B cell (primary cell): ENCODE measurements around the gene NDUFAB1. TPM values are rescaled to one million over a fixed set of nuclear protein-coding genes. Genes with fewer than 3 reads are reported as not detected.
"Not testable (repeated sequence)": the region's sequence is repeated elsewhere in the genome, so short reads cannot be mapped to it uniquely, and the experiment has no call there.

Experiments
- ATAC-seq: fragments of 200-7000 bp; cut with Tn5 transposase; one replicate; pipeline ENCODE4 v1.10.0; 2021; ENCODE audit warnings: low read depth, mild to moderate bottlenecking, moderate number of reproducible peaks, moderate library complexity
- CTCF ChIA-PET: fragments of 350-600 bp; sonication (Branson Sonifier 250); formaldehyde crosslinking; loops from one replicate; lab custom pipeline; 2021; ENCODE audit warnings: antibody characterized with exemption, inconsistent platforms; lab: Charles Lee
- POLR2A ChIA-PET: fragments of 350-600 bp; sonication (Branson Sonifier 250); formaldehyde crosslinking; loops from one replicate; lab custom pipeline; 2021; ENCODE audit warnings: antibody characterized with exemption; lab: Charles Lee
- DNase-seq: peaks from one replicate; pipeline ENCODE4 v3.0.0; 2013
- H2AFZ ChIP-seq: 2 replicates; pipeline ENCODE4 v1.6.1; 2012; ENCODE audit warnings: mild to moderate bottlenecking, low read depth, low read length; ENCODE audit not compliant: insufficient read depth, poor library complexity, severe bottlenecking
- H3K27ac ChIP-seq, 2 donors: 1 replicate in 1 of 2; 2 replicates in 1 of 2; pipeline ENCODE4 v1.5.1; 2012 to 2013; ENCODE audit warnings: low read length in 2 of 2, mild to moderate bottlenecking in 2 of 2, moderate library complexity in 1 of 2
- H3K27me3 ChIP-seq, 4 experiments: fragments of 200-600 bp in 1 of 4; sonication (generic) in 1 of 4; replicated peaks in 1 of 4; 1 replicate in 2 of 4; 2 replicates in 2 of 4; pipeline versions ENCODE4 v1.6.1 to v1.7.0; 2013 to 2016; ENCODE audit warnings: low read length in 3 of 4, mild to moderate bottlenecking in 2 of 4, mixed read lengths in 1 of 4, moderate library complexity in 1 of 4; ENCODE audit not compliant: insufficient read depth in 4 of 4, control insufficient read depth in 3 of 4; ENCODE audit errors: control extremely low read depth in 1 of 4
- H3K36me3 ChIP-seq, 2 experiments: replicated peaks in 1 of 2; 1 replicate in 1 of 2; 2 replicates in 1 of 2; pipeline versions ENCODE4 v1.6.1 to v1.7.1; 2013; ENCODE audit warnings: low read length in 1 of 2; ENCODE audit not compliant: insufficient read depth in 2 of 2, control insufficient read depth in 1 of 2; ENCODE audit errors: control extremely low read depth in 1 of 2, extremely low read depth in 1 of 2
- H3K4me1 ChIP-seq, 2 donors: fragments of 200-600 bp in 1 of 2; sonication (generic) in 1 of 2; 1 replicate in 1 of 2; 2 replicates in 1 of 2; pipeline versions ENCODE4 v1.5.1 to v1.6.1; 2013 to 2017; ENCODE audit warnings: low read length in 2 of 2; ENCODE audit not compliant: control insufficient read depth in 2 of 2, insufficient read depth in 2 of 2
- H3K4me2 ChIP-seq: replicated peaks from 2 replicates; pipeline ENCODE3; 2012; ENCODE audit warnings: mild to moderate bottlenecking, low read depth, low read length; ENCODE audit not compliant: poor library complexity, severe bottlenecking
- H3K4me3 ChIP-seq, 5 experiments: fragments of 200-600 bp in 1 of 5; sonication (generic) in 1 of 5; 1 replicate in 3 of 5; 2 replicates in 2 of 5; pipeline versions ENCODE4 v1.5.1 to v1.7.0; 2011 to 2016; ENCODE audit warnings: low read length in 4 of 5, mild to moderate bottlenecking in 4 of 5, low read depth in 2 of 5, control low read depth in 1 of 5, moderate library complexity in 1 of 5; ENCODE audit not compliant: insufficient read depth in 1 of 5; ENCODE audit errors: control extremely low read depth in 1 of 5, extremely low read depth in 1 of 5
- H3K79me2 ChIP-seq: fragments of 200-600 bp; sonication (generic); one replicate; pipeline ENCODE4 v1.6.0; 2016; ENCODE audit warnings: low read length; ENCODE audit not compliant: control insufficient read depth, insufficient read depth
- H3K9ac ChIP-seq: fragments of 200-600 bp; sonication (generic); 2 replicates; pipeline ENCODE4 v1.6.1; 2017; ENCODE audit warnings: mild to moderate bottlenecking, low read length, moderate library complexity
- H3K9me3 ChIP-seq, 3 donors: one replicate each; pipeline versions ENCODE4 v1.6.1 to v1.7.1; 2013; ENCODE audit warnings: low read length in 2 of 3; ENCODE audit not compliant: control insufficient read depth in 2 of 3, insufficient read depth in 1 of 3; ENCODE audit errors: control extremely low read depth in 1 of 3
- H4K20me1 ChIP-seq: 2 replicates; pipeline ENCODE4 v1.6.0; 2012; ENCODE audit warnings: mild to moderate bottlenecking, low read length; ENCODE audit not compliant: insufficient read depth, control insufficient read depth, poor library complexity, severe bottlenecking
- H3K27ac Mint-ChIP-seq: one replicate; pipeline ENCODE4 v1.8.0; 2021; ENCODE audit warnings: mixed read lengths
- H3K27me3 Mint-ChIP-seq: one replicate; pipeline ENCODE4 v1.8.0; 2021; ENCODE audit warnings: mixed read lengths
- H3K4me1 Mint-ChIP-seq: one replicate; pipeline ENCODE4 v1.8.0; 2021; ENCODE audit warnings: mixed read lengths
- H3K4me3 Mint-ChIP-seq: one replicate; pipeline ENCODE4 v1.8.0; 2021; ENCODE audit warnings: mixed read lengths
- H3K9me3 Mint-ChIP-seq: one replicate; pipeline ENCODE4 v1.8.0; 2022; ENCODE audit warnings: mixed read lengths; ENCODE audit not compliant: insufficient read depth
- CTCF ChIP-seq: fragments of 200-600 bp; IDR thresholded peaks from one replicate; pipeline ENCODE4 v1.8.0; 2022; ENCODE audit warnings: antibody characterized with exemption, mild to moderate bottlenecking
- EZH2 ChIP-seq: IDR thresholded peaks from 2 replicates; pipeline ENCODE4 v1.6.1; 2012; ENCODE audit warnings: borderline replicate concordance, low read depth, mild to moderate bottlenecking, moderate library complexity, low read length; ENCODE audit not compliant: insufficient read depth, poor library complexity, severe bottlenecking
- WGBS: methylation state at CpG from one replicate; pipeline ENCODE4 v1.1.5; 2013; ENCODE audit warnings: missing lambda C conversion rate; ENCODE audit not compliant: insufficient coverage; 5-methylcytosine and 5-hydroxymethylcytosine counted together
- intact Hi-C: fragments of 100-400 bp; cut with micrococcal nuclease; formaldehyde crosslinking; loops from one replicate; pipeline ENCODE4 v1.10.0; 2022
- polyA plus RNA-seq: library from polyadenylated mRNA; depleted of rRNA; stranded (reverse); fragments of >200 nt; gene quantifications from 2 replicates; pipeline ENCODE4 v1.2.3, GENCODE V29; 2012
- total RNA-seq, 2 donors: library from RNA; stranded (reverse); fragments of 120-200 nt in 1 of 2; gene quantifications; 1 replicate in 1 of 2; 2 replicates in 1 of 2; pipeline versions ENCODE4 v1.2.3 to v1.2.4, GENCODE V29; 2013 to 2022

NDUFAB1 gene
- total and polyA plus RNA-seq, 2 donors (not counting 1 experiment from before 2014, with no cell fraction given) = 33.6 to 39.3 TPM

- Histone ChIP-seq H3K4me3 (no peak overlapping the region), H2AFZ (no peak overlapping the region), H3K9ac (no peak overlapping the region), H3K4me2 (no peak overlapping the region), H4K20me1 (no peaks in the 10 kb centered on the region), H3K4me1 (no peaks in the 10 kb centered on the region), H3K9me3 (no peaks in the 10 kb centered on the region), H3K79me2 (no peaks in the 10 kb centered on the region), H3K36me3 (peaks cover 4 to 39% of the 10 kb centered on the region in 2 experiments), H3K27me3 (no peaks in the 10 kb centered on the region), H3K27ac (no peak overlapping the region)
- Mint-ChIP-seq H3K9me3 (no peaks in the 10 kb centered on the region), H3K27me3 (no peaks in the 10 kb centered on the region), H3K4me3 (no peak overlapping the region), H3K4me1 (no peaks in the 10 kb centered on the region), H3K27ac (no peak overlapping the region)
- POLR2A ChIA-PET = no interaction called here
- DNase-seq = no peak
- no peak for ATAC-seq
- CTCF ChIA-PET = no interaction called here
- intact Hi-C loops = no loop called here
- 100% methylated on average over 9 of the region's 9 CpGs for WGBS
- no peak for TF ChIP-seq CTCF
- no peak for TF ChIP-seq EZH2
Measured at GRCh38 chr16:23615805-23616204, 19.7 kb upstream of the NDUFAB1 start.

- Histone ChIP-seq H3K79me2 (no peaks in the 10 kb centered on the region), H4K20me1 (no peaks in the 10 kb centered on the region), H3K9ac (no peak overlapping the region), H3K4me1 (no peaks in the 10 kb centered on the region), H2AFZ (no peak overlapping the region), H3K36me3 (peaks cover 4 to 23% of the 10 kb centered on the region in 2 experiments), H3K27me3 (no peaks in the 10 kb centered on the region), H3K27ac (no peak overlapping the region), H3K9me3 (no peaks in the 10 kb centered on the region), H3K4me2 (no peak overlapping the region), H3K4me3 (no peak overlapping the region)
- CTCF ChIA-PET = interaction anchor here (0.7 kb wide), 1 partner anchor 200 kb away, joined by 4 read pairs; no protein-coding TSS in a partner anchor
- H3K27ac Mint-ChIP-seq = no peak overlapping the region
- TF ChIP-seq EZH2 (no peak), CTCF (no peak)
- no peaks in the 10 kb centered on the region for H3K27me3 Mint-ChIP-seq
- intact Hi-C loops = no loop called here
- H3K4me3 Mint-ChIP-seq = no peak overlapping the region
- H3K9me3 Mint-ChIP-seq = no peaks in the 10 kb centered on the region
- ATAC-seq (no peak), DNase-seq (no peak)
- POLR2A ChIA-PET = no interaction called here
- H3K4me1 Mint-ChIP-seq = no peaks in the 10 kb centered on the region
- WGBS = 100% methylated on average over 1 of the region's 3 CpGs
Measured at GRCh38 chr16:23611936-23612335, 15.8 kb upstream of the NDUFAB1 start.

GRCh38 chr16:23610905-23611304 lies 14.8 kb upstream of the NDUFAB1 start:
- intact Hi-C loops, H2AFZ ChIP-seq, H3K9ac ChIP-seq, H4K20me1 ChIP-seq, DNase-seq, H3K27ac Mint-ChIP-seq, H3K27me3 ChIP-seq, H3K4me1 Mint-ChIP-seq, H3K4me1 ChIP-seq, H3K4me3 Mint-ChIP-seq, H3K9me3 Mint-ChIP-seq, H3K27me3 Mint-ChIP-seq, H3K4me2 ChIP-seq, H3K9me3 ChIP-seq, H3K79me2 ChIP-seq, ATAC-seq, H3K27ac ChIP-seq, H3K4me3 ChIP-seq, POLR2A ChIA-PET: not testable (repeated sequence)
- CTCF ChIA-PET = interaction anchor here (0.7 kb wide), 1 partner anchor 19 kb away, joined by 3 read pairs; no protein-coding TSS in a partner anchor
- WGBS = 95% methylated on average over 4 of the region's 6 CpGs
- peaks cover 2 to 20% of the 10 kb centered on the region in 2 experiments for H3K36me3 ChIP-seq
